Adrenal gland (tissue), 12 donors: ENCODE data around the gene WNT8A. TPM values are rescaled to one million over a fixed set of nuclear protein-coding genes. Genes with fewer than 3 reads are reported as not detected.

ENCODE experiments used
- DNase-seq, 7 donors: peaks; one replicate each; pipeline ENCODE4 v3.0.0-alpha.2; 2019 to 2020
- H3K27ac ChIP-seq, 5 donors: fragments of 200-600 bp; sonication (generic) in 4 of 5; 1 replicate in 3 of 5; 2 replicates in 2 of 5; pipeline versions ENCODE4 v1.5.1 to v1.8.0; 2016 to 2020; ENCODE audit warnings: mild to moderate bottlenecking in 1 of 5
- H3K27me3 ChIP-seq: fragments of 200-600 bp; 2 replicates; pipeline ENCODE4 v1.8.0; 2021
- H3K36me3 ChIP-seq, 2 donors: fragments of 200-600 bp; replicated peaks in 1 of 2; 1 replicate in 1 of 2; 2 replicates in 1 of 2; pipeline versions ENCODE4 v1.5.1 to v1.8.0; 2018 to 2022
- H3K4me1 ChIP-seq, 2 donors: fragments of 200-600 bp; replicated peaks in 1 of 2; 1 replicate in 1 of 2; 2 replicates in 1 of 2; pipeline versions ENCODE4 v1.5.1 to v1.8.0; 2018 to 2021
- H3K4me3 ChIP-seq, 4 donors: fragments of 200-600 bp; sonication (generic) in 3 of 4; one replicate each; pipeline ENCODE4 v1.5.1; 2016 to 2018
- H3K9me3 ChIP-seq, 3 donors: fragments of 200-600 bp; sonication (generic) in 1 of 3; replicated peaks in 1 of 3; 1 replicate in 2 of 3; 2 replicates in 1 of 3; pipeline versions ENCODE4 v1.5.1 to v1.8.0; 2016 to 2021
- POLR2A ChIP-seq, 2 donors: fragments of 450-650 bp; IDR thresholded peaks; one replicate each; pipeline ENCODE4 v1.6.1; 2017; ENCODE audit warnings: antibody characterized with exemption in 2 of 2, mild to moderate bottlenecking in 2 of 2, moderate library complexity in 1 of 2
- WGBS, 4 donors: extraction: QIAGEN DNeasy Blood & Tissue Kit in 2 of 4; methylation state at CpG; one replicate each; pipeline versions ENCODE4 v1.1.5 to v1.1.7; 2013 to 2017; 5-methylcytosine and 5-hydroxymethylcytosine counted together
- intact Hi-C, 2 donors: fragments of 100-400 bp; cut with DNase I; formaldehyde crosslinking; loops; one replicate each; pipeline versions ENCODE4 v1.14.1 to v1.15.0; 2022 to 2023
- polyA plus RNA-seq, 3 donors: library from polyadenylated mRNA; stranded (reverse); fragments of 200-250 nt in 2 of 3; fragments of 350-450 nt in 1 of 3; fragmentation: Illumina TruSeq in 1 of 3; extraction: RNeasy Lipid Tissue Mini Kit (QIAGEN cat#74804) in 1 of 3; gene quantifications; one replicate each; pipeline ENCODE4 v1.2.3, GENCODE V29; 2013 to 2014
- total RNA-seq, 9 donors: library from RNA; depleted of rRNA in 4 of 9; stranded (reverse); fragments of >200 nt in 4 of 9; fragments of 120-200 nt in 1 of 9; fragmentation: NEBNext Ultra II Directional in 1 of 9; extraction: Animal tissue kit (Norgen Biotek cat#: 25700) in 1 of 9; gene quantifications; one replicate each; pipeline versions ENCODE4 v1.1.0 to v1.2.4, GENCODE V29; 2013 to 2023
- TF ChIP-seq, protein P1 (sequence below), 6 experiments: fragments of 450-650 bp in 4 of 6; fragments of 200-600 bp in 2 of 6; sonication (generic) in 1 of 6; IDR thresholded peaks; 1 replicate in 5 of 6; 2 replicates in 1 of 6; pipeline versions ENCODE4 v1.5.1 to v1.8.0; 2016 to 2021; ENCODE audit warnings: antibody characterized with exemption in 6 of 6, mild to moderate bottlenecking in 2 of 6, moderate library complexity in 1 of 6
- donor health status: healthy with polysubstance abuse.
- donor health status: Bipolar disorder and iron deficiency.
- donor health status: DM: yes; HTN: yes; CAD: no.
- donor health status: DM: no; HTN: no; CAD: no.
- donor health status: DM: no; HTN: no; CAD: no.
- donor health status: DM: yes; HTN: yes; CAD: no.

Gene WNT8A
- total and polyA plus RNA-seq, 12 donors = not detected

- no peaks in the 10 kb centered on the region for H3K27me3 ChIP-seq
- WGBS, 4 donors = 70 to 82% (median 75%) methylated on average over 3 of the region's 3 CpGs
- peaks cover 3 to 7% of the 10 kb centered on the region in 2 donors for H3K4me1 ChIP-seq
- H3K9me3 ChIP-seq = no peaks in the 10 kb centered on the region
- TF ChIP-seq, protein P1, sequence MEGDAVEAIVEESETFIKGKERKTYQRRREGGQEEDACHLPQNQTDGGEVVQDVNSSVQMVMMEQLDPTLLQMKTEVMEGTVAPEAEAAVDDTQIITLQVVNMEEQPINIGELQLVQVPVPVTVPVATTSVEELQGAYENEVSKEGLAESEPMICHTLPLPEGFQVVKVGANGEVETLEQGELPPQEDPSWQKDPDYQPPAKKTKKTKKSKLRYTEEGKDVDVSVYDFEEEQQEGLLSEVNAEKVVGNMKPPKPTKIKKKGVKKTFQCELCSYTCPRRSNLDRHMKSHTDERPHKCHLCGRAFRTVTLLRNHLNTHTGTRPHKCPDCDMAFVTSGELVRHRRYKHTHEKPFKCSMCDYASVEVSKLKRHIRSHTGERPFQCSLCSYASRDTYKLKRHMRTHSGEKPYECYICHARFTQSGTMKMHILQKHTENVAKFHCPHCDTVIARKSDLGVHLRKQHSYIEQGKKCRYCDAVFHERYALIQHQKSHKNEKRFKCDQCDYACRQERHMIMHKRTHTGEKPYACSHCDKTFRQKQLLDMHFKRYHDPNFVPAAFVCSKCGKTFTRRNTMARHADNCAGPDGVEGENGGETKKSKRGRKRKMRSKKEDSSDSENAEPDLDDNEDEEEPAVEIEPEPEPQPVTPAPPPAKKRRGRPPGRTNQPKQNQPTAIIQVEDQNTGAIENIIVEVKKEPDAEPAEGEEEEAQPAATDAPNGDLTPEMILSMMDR (IDR thresholded peaks at IDR 0.05) = no peak
- TF ChIP-seq POLR2A (IDR thresholded peaks at IDR 0.05) = no peak
- no peak overlapping the region for H3K27ac ChIP-seq
- H3K36me3 ChIP-seq = no peaks in the 10 kb centered on the region
- intact Hi-C loops = no loop called here
- no peak overlapping the region for H3K4me3 ChIP-seq
- DNase-seq = no peak
These were observed 30.3 kb upstream of the WNT8A start for GRCh38 chr5:138053554-138053953.

DNA sequence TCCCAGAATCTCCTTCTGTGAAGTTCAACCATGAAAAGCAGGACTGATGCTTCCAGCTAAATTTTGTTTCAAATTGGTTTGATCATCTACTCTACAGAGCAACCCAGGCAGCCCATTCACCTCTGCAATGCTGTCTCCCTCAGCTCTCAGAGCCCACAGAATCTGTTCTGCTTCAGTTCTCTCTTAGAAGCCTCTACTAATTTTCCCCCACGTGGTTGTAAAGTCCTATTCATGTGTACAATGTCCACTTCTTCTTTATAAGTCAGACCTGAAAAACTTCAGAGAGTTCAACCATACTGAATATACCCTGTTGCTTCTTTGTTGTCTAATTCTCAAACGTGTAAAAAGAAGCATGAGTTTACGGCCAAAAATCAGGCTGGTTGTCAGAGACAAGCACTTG lies 29.6 kb upstream of the WNT8A start:
- H3K27ac ChIP-seq = no peak overlapping the region
- H3K27me3 ChIP-seq = no peaks in the 10 kb centered on the region
- WGBS, 4 donors = 41 to 46% (median 42%) methylated on average over 3 of the region's 3 CpGs
- H3K4me3 ChIP-seq = no peak overlapping the region
- peaks cover 3 to 7% of the 10 kb centered on the region in 2 donors for H3K4me1 ChIP-seq
- intact Hi-C loops = no loop called here
- no peaks in the 10 kb centered on the region for H3K9me3 ChIP-seq
- DNase-seq = no peak
- TF ChIP-seq POLR2A (IDR thresholded peaks at IDR 0.05) = no peak
- TF ChIP-seq, protein P1 (IDR thresholded peaks at IDR 0.05) = no peak
- H3K36me3 ChIP-seq = no peaks in the 10 kb centered on the region

DNA sequence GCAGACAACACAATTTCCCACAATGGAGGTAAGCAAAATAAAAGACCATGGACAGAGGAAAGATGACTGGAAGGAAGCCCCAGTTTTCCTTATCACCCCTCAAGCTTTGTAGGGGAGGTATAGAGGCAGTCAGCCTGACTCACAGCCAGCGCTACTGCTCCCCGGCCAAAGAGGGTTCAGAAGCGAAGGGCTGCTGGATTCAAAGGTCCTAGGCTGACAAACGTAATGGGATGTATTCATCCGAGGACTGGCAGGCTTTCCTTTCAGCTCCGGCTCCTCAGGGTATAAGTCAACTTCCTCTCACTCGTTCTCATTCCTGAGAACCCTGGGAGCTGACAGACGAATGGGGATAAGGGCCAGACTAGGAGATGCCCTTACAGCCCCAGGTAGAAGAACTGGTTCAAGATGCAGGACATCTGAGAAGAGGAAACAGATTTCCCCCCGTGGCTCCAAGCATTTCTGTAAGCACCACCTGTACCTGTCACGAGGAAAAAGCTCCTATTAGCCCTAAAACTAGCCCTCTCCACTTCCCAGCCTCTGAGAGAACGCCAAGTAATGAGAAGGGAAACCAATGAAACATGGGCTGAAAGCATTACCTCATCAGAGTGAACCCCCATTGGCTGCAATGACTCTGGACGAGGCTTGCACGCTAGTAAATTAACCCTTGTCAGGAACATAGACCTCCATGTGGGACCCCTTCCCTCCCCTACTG lies 28.8 kb upstream of the WNT8A start:
- intact Hi-C loops = no loop called here
- no peaks in the 10 kb centered on the region for H3K36me3 ChIP-seq
- DNase-seq = no peak
- TF ChIP-seq, protein P1 (IDR thresholded peaks at IDR 0.05) = no peak
- TF ChIP-seq POLR2A (IDR thresholded peaks at IDR 0.05) = no peak
- no peak overlapping the region for H3K27ac ChIP-seq
- WGBS, 4 donors = 52 to 64% (median 57%) methylated on average over 12 to 13 of the region's 13 CpGs
- H3K27me3 ChIP-seq = no peaks in the 10 kb centered on the region
- H3K4me1 ChIP-seq = peaks cover 3 to 7% of the 10 kb centered on the region in 2 donors
- H3K4me3 ChIP-seq = no peak overlapping the region
- no peaks in the 10 kb centered on the region for H3K9me3 ChIP-seq

GRCh38 chr5:138064526-138064925 lies 19.3 kb upstream of the WNT8A start:
- H3K4me1 ChIP-seq = no peaks in the 10 kb centered on the region
- H3K27ac ChIP-seq = no peak overlapping the region
- no peaks in the 10 kb centered on the region for H3K9me3 ChIP-seq
- peak in 1 of 7 donors; percentile 31 for DNase-seq
- intact Hi-C loops = no loop called here
- H3K36me3 ChIP-seq = no peaks in the 10 kb centered on the region
- TF ChIP-seq POLR2A (IDR thresholded peaks at IDR 0.05) = no peak
- TF ChIP-seq, protein P1 (IDR thresholded peaks at IDR 0.05) = no peak
- no peak overlapping the region for H3K4me3 ChIP-seq
- H3K27me3 ChIP-seq = no peaks in the 10 kb centered on the region
